Pancreas (tissue), 10 donors: ENCODE data around the gene PAPOLA. TPM values are rescaled to one million over a fixed set of nuclear protein-coding genes. Genes with fewer than 3 reads are reported as not detected.

Experiments
- ATAC-seq, 4 donors: fragments of 200-7000 bp; cut with Tn5 transposase; one replicate each; pipeline versions ENCODE4 v1.8.0 to v1.9.1; 2020; ENCODE audit warnings: mild to moderate bottlenecking in 4 of 4, moderate library complexity in 4 of 4
- DNase-seq, 6 donors: peaks; one replicate each; pipeline ENCODE4 v3.0.0-alpha.2; 2020
- FAIRE-seq: peaks from 2 replicates; lab custom pipeline; 2012; peaks lifted over from hg19 to GRCh38; lab: Jason Lieb, UNC
- H3K27ac ChIP-seq, 4 donors: fragments of 200-600 bp; sonication (generic); 1 replicate in 3 of 4; 2 replicates in 1 of 4; pipeline versions ENCODE4 v1.5.0 to v1.8.0; 2020
- H3K27me3 ChIP-seq, 4 donors: fragments of 200-600 bp; one replicate each; pipeline ENCODE4 v1.8.0; 2021
- H3K36me3 ChIP-seq, 3 donors: fragments of 200-600 bp; sonication (generic) in 1 of 3; one replicate each; pipeline versions ENCODE4 v1.5.0 to v1.8.0; 2020 to 2021
- H3K4me1 ChIP-seq, 3 donors: fragments of 200-600 bp; one replicate each; pipeline ENCODE4 v1.8.0; 2021
- H3K4me3 ChIP-seq, 4 donors: fragments of 200-600 bp; sonication (generic) in 2 of 4; one replicate each; pipeline versions ENCODE4 v1.5.0 to v1.8.0; 2020 to 2021
- H3K9me3 ChIP-seq, 4 donors: fragments of 200-600 bp; one replicate each; pipeline ENCODE4 v1.8.0; 2021
- CTCF ChIP-seq, 4 donors: fragments of 200-600 bp; sonication (generic) in 3 of 4; IDR thresholded peaks; one replicate each; pipeline versions ENCODE4 v1.5.0 to v1.8.0; 2021; ENCODE audit warnings: antibody characterized with exemption in 4 of 4
- WGBS, 2 donors: extraction: QIAGEN DNeasy Blood & Tissue Kit; methylation state at CpG; one replicate each; pipeline ENCODE4 v1.1.7; 2013; 5-methylcytosine and 5-hydroxymethylcytosine counted together
- intact Hi-C, 3 donors: fragments of 100-400 bp; cut with DNase I; formaldehyde crosslinking; loops; one replicate each; pipeline versions ENCODE4 v1.11.1 to v1.14.2; 2022
- polyA plus RNA-seq, 2 donors: library from polyadenylated mRNA; stranded (reverse); fragments of 200-250 nt; gene quantifications; one replicate each; pipeline ENCODE4 v1.2.3, GENCODE V29; 2013
- total RNA-seq, 6 donors: library from RNA; stranded (reverse); fragmentation: NEBNext Ultra II Directional in 4 of 6; extraction: Animal tissue kit (Norgen Biotek cat#: 25700) in 4 of 6; gene quantifications; one replicate each; pipeline versions ENCODE4 v1.2.1 to v1.2.4, GENCODE V29; 2021 to 2023
- donor health status: healthy with polysubstance abuse.
- donor health status: DM: no; HTN: no; CAD: no; lungs with moderate emphysema.
- donor health status: DM: no; HTN: no; CAD: no.
- donor health status: control.
- donor health status: control.
- donor health status: Bipolar disorder and iron deficiency.
- donor health status: DM: yes; HTN: yes; CAD: no.
- donor health status: DM: no; HTN: no; CAD: no.
- donor health status: DM: no; HTN: no; CAD: no.
- donor health status: DM: yes; HTN: yes; CAD: no.

Gene PAPOLA
- total and polyA plus RNA-seq, 8 donors, result 47.6 to 130 (median 78.6) TPM

DNA sequence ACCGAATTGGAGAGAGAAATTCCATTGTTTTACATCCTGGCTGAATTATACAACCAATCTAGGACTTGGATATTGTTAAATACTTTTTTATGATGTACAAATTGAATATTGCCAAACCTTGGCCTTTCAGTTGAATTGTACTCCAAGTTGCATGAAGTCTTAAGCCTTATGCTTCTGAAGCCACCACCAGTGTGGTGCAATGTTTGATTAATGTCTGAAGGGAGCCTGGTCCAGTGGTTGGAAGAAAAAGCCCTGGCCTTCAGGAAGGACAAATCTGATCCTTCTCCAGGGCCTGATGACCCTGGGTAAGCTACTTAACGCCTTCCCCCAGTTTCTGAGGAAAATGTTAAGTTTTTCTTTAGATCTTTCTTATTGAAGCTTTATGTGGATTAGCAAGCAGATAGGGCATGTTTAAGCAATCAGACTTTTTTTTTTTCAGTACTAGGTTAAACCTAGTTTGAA, 72.0 kb downstream of the PAPOLA start:
- Histone ChIP-seq H3K27ac (peak overlapping the region in 2 of 4 donors; percentile 0 to 30), H3K27me3 (no peaks in the 10 kb centered on the region), H3K36me3 (no peaks in the 10 kb centered on the region), H3K4me3 (no peak overlapping the region), H3K9me3 (no peaks in the 10 kb centered on the region), H3K4me1 (peaks cover 11 to 16% (median 12%) of the 10 kb centered on the region in 3 donors)
- ATAC-seq (peak in 3 of 4 donors; percentile 16 to 36 (median 20)), DNase-seq (no peak), FAIRE-seq (no peak)
- no peak for TF ChIP-seq CTCF (IDR thresholded peaks at IDR 0.05)
- intact Hi-C loops, result no loop called here
- 81 to 83% methylated on average over 2 of the region's 2 CpGs for WGBS, 2 donors

GRCh38 chr14:96574633-96575632, 72.8 kb downstream of the PAPOLA start:
- Histone ChIP-seq H3K27ac (peak overlapping the region in 2 of 4 donors; percentile 23 to 30), H3K36me3 (no peaks in the 10 kb centered on the region), H3K4me3 (no peak overlapping the region), H3K4me1 (peaks cover 11 to 16% (median 12%) of the 10 kb centered on the region in 3 donors), H3K27me3 (no peaks in the 10 kb centered on the region), H3K9me3 (no peaks in the 10 kb centered on the region)
- ATAC-seq (peak; percentile 70 to 83 (median 80)), DNase-seq (peak in 1 of 6 donors; percentile 54), FAIRE-seq (no peak)
- intact Hi-C loops, result no loop called here
- TF ChIP-seq CTCF (IDR thresholded peaks at IDR 0.05), result no peak
- 34 to 38% methylated on average over 6 of the region's 6 CpGs for WGBS, 2 donors

GRCh38 chr14:96576359-96576758, 74.2 kb downstream of the PAPOLA start:
- DNase-seq (no peak), FAIRE-seq (no peak), ATAC-seq (no peak)
- H3K9me3 ChIP-seq, result no peaks in the 10 kb centered on the region
- no peak for TF ChIP-seq CTCF (IDR thresholded peaks at IDR 0.05)
- H3K4me1 ChIP-seq, result peaks cover 11 to 16% (median 12%) of the 10 kb centered on the region in 3 donors
- 77 to 85% methylated on average over 6 of the region's 6 CpGs for WGBS, 2 donors
- H3K36me3 ChIP-seq, result no peaks in the 10 kb centered on the region
- H3K4me3 ChIP-seq, result no peak overlapping the region
- intact Hi-C loops, result no loop called here
- no peak overlapping the region for H3K27ac ChIP-seq
- H3K27me3 ChIP-seq, result no peaks in the 10 kb centered on the region

DNA sequence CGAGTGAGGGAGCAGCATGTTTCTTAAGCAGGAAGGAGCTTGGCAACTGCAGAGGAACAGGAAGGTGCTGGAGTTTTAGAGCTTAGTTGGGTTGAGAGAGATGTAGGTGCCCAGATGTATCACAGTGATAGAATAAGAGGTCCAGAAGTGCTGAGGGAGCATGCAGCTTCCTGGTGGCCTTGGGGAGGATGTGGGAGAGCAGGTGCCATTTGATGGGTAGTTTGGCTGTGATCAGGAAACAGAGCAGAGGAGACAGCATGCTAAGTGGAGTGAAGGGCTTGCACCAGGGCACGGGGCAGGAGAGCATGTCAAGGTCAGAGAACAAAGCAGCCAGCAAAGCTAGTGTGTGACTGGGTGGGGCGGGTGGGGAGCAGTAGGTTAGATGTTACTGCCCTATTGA, 74.8 kb downstream of the PAPOLA start:
- Histone ChIP-seq H3K4me1 (peaks cover 11 to 16% (median 12%) of the 10 kb centered on the region in 3 donors), H3K27me3 (no peaks in the 10 kb centered on the region), H3K36me3 (no peaks in the 10 kb centered on the region), H3K4me3 (no peak overlapping the region), H3K27ac (no peak overlapping the region), H3K9me3 (no peaks in the 10 kb centered on the region)
- DNase-seq (no peak), ATAC-seq (no peak), FAIRE-seq (no peak)
- intact Hi-C loops, result no loop called here
- 40 to 50% methylated on average over 3 of the region's 3 CpGs for WGBS, 2 donors
- TF ChIP-seq CTCF (IDR thresholded peaks at IDR 0.05), result no peak
